ENCODE measurements around the gene SBNO2.

The SBNO2 gene

DNA sequence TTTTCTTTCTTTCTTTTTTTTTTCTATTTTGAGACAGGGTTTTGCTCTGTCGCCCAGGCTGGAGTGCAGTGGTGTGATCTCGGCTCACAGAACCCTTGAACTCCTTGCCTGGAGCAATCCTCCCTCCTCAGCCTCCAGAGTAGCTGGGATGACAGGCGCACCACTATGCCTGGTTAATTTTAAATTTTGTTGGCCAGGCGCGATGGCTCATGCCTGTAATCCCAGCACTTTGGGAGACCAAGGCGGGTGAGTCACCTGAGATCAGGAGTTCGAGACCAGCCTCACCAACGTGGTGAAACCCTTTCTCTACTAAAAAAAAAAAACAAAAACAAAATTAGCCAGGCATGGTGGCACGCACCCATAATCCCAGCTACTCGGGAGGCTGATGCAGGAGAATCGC lies 8.7 kb upstream of the SBNO2 start:
- Histone ChIP-seq H3K27me3 (replicated peaks in 2 of 5; ENCODE audit: control insufficient read depth in 4 of 5, insufficient read depth in 5 of 5, low read length in 4 of 5) (no peaks in the 10 kb centered on the region), H3K9me3 (ENCODE audit: control extremely low read depth in 1 of 5, control insufficient read depth in 4 of 5, insufficient read depth in 2 of 5, low read depth in 1 of 5, low read length in 4 of 5) (no peaks in the 10 kb centered on the region), H3K27ac (ENCODE audit: insufficient read depth in 1 of 2, low read depth in 1 of 2, low read length in 2 of 2, poor library complexity in 1 of 2, severe bottlenecking in 2 of 2) (no peak overlapping the region), H3K4me1 (ENCODE audit: control extremely low read depth in 1 of 4, control insufficient read depth in 4 of 4, insufficient read depth in 4 of 4, low read length in 3 of 4) (peaks cover 0 to 21% (median 10%) of the 10 kb centered on the region in 4 experiments), H3K36me3 (ENCODE audit: control insufficient read depth in 4 of 4, insufficient read depth in 4 of 4, low read length in 3 of 4) (no peaks in the 10 kb centered on the region), H3K4me3 (ENCODE audit: control insufficient read depth in 1 of 7, extremely low read depth in 1 of 7, insufficient read depth in 4 of 7, low read depth in 2 of 7, low read length in 6 of 7) (no peak overlapping the region)
- no CpG with 5 or more reads among the region's 11 CpGs for WGBS (ENCODE audit: insufficient coverage)
- CTCF ChIA-PET: interaction anchor here (0.6 kb wide), 1 partner anchor 35 kb away, joined by 3 read pairs; no protein-coding TSS in a partner anchor
- no peak for DNase-seq
- POLR2A ChIA-PET: no interaction called here

DNA sequence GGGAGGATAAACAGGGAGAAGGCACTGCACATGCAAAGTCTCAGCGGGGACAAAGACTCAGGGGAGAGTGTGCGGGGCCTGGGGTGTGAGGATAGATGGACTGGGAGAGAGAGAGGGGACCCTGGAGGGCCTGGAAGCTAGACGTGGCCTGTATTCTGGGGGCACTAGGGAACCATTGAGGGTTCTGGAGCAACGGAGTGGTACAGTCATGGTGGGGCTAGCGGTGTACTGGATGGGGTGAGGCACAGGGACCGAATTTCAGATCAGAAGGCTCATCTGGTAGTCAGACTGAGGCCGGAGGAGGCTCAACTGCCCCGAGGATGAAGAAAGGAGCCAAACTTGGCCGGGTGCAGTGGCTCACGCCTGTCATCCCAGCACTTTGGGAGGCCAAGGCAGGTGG lies 8.0 kb upstream of the SBNO2 start:
- Histone ChIP-seq H3K4me3 (ENCODE audit: control insufficient read depth in 1 of 7, extremely low read depth in 1 of 7, insufficient read depth in 4 of 7, low read depth in 2 of 7, low read length in 6 of 7) (no peak overlapping the region), H3K27ac (ENCODE audit: insufficient read depth in 1 of 2, low read depth in 1 of 2, low read length in 2 of 2, poor library complexity in 1 of 2, severe bottlenecking in 2 of 2) (no peak overlapping the region), H3K27me3 (replicated peaks in 2 of 5; ENCODE audit: control insufficient read depth in 4 of 5, insufficient read depth in 5 of 5, low read length in 4 of 5) (no peaks in the 10 kb centered on the region), H3K4me1 (ENCODE audit: control extremely low read depth in 1 of 4, control insufficient read depth in 4 of 4, insufficient read depth in 4 of 4, low read length in 3 of 4) (peaks cover 0 to 27% (median 13%) of the 10 kb centered on the region in 4 experiments), H3K36me3 (ENCODE audit: control insufficient read depth in 4 of 4, insufficient read depth in 4 of 4, low read length in 3 of 4) (no peaks in the 10 kb centered on the region), H3K9me3 (ENCODE audit: control extremely low read depth in 1 of 5, control insufficient read depth in 4 of 5, insufficient read depth in 2 of 5, low read depth in 1 of 5, low read length in 4 of 5) (no peaks in the 10 kb centered on the region)
- CTCF ChIA-PET: interaction anchor here (0.7 kb wide), 1 partner anchor 51 kb away, joined by 3 read pairs; no protein-coding TSS in a partner anchor
- POLR2A ChIA-PET: no interaction called here
- no peak for DNase-seq
- 99% methylated on average over 10 of the region's 10 CpGs for WGBS (ENCODE audit: insufficient coverage)

DNA sequence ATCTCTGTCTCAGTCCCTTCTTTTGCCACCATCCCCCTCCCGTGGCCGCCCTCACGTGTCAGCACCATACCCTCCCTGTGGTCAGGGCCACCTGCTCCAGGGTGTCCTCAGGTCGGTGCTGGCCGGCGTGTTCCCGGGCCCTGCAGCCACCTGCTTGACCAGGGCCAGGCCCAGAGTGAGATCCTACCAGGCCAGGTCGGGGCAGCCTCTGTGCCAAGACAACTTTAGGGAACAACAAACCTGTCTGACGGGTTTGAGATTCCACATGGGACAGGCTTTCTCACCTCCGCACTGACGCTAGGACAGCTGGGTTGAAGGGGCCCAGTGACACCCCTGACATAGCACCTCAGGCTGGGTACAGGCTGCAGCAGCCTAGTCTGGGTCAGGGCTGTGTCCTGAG lies 7.5 kb upstream of the SBNO2 start:
- WGBS (ENCODE audit: insufficient coverage): 98% methylated on average over 11 of the region's 11 CpGs
- Histone ChIP-seq H3K27me3 (replicated peaks in 2 of 5; ENCODE audit: control insufficient read depth in 4 of 5, insufficient read depth in 5 of 5, low read length in 4 of 5) (no peaks in the 10 kb centered on the region), H3K4me3 (ENCODE audit: control insufficient read depth in 1 of 7, extremely low read depth in 1 of 7, insufficient read depth in 4 of 7, low read depth in 2 of 7, low read length in 6 of 7) (no peak overlapping the region), H3K27ac (ENCODE audit: insufficient read depth in 1 of 2, low read depth in 1 of 2, low read length in 2 of 2, poor library complexity in 1 of 2, severe bottlenecking in 2 of 2) (no peak overlapping the region), H3K9me3 (ENCODE audit: control extremely low read depth in 1 of 5, control insufficient read depth in 4 of 5, insufficient read depth in 2 of 5, low read depth in 1 of 5, low read length in 4 of 5) (no peaks in the 10 kb centered on the region), H3K36me3 (ENCODE audit: control insufficient read depth in 4 of 4, insufficient read depth in 4 of 4, low read length in 3 of 4) (no peaks in the 10 kb centered on the region), H3K4me1 (ENCODE audit: control extremely low read depth in 1 of 4, control insufficient read depth in 4 of 4, insufficient read depth in 4 of 4, low read length in 3 of 4) (peaks cover 0 to 31% (median 13%) of the 10 kb centered on the region in 4 experiments)
- ChIA-PET CTCF (interaction anchor here (1.0 kb wide), 1 partner anchor 68 kb away, joined by 3 read pairs; no protein-coding TSS in a partner anchor), POLR2A (no interaction called here)
- no peak for DNase-seq

DNA sequence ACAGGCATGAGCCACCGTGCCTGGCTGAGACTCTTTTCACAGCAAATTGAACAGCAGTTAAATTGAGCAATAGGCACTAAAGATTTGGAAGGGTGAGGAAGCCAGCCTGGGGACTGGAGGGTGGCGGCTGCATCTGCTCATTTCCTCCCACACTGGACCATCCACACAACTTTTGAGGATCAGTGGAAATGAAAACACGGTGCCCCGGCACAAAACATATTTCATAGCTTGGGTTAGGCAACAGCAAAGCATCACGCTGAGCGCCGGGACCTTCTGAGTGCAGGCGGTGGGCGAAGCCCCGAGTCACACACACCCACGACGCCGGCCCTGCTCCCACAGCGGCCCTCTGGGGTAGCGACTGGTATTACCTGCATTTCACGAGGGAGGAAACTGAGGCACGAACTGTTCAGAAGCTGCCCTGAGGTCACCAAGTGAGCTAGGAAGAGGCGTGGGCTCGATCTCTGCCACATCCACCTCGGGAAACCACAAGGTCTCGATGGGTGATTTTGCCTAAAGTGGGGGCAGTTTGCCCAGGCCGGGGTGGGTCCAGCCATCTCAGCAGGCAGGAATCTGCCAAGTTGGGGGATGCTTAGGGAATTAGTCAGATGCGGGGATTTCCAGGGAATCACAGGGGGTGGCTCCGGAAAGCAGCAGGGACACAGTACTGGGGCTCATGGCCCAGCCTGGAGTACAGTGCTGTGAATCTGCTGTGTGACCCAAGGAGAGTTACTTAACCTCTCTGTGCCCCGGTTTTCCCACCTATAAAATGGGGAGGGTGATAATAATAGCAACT lies 3.5 kb upstream of the SBNO2 start:
- POLR2A ChIA-PET: no interaction called here
- 80% methylated on average over 23 of the region's 25 CpGs for WGBS (ENCODE audit: insufficient coverage)
- CTCF ChIA-PET: interaction anchor here (1.3 kb wide), 1 partner anchor 11 kb away, joined by 3 read pairs; no protein-coding TSS in a partner anchor
- H3K36me3 ChIP-seq (ENCODE audit: control insufficient read depth in 4 of 4, insufficient read depth in 4 of 4, low read length in 3 of 4): no peaks in the 10 kb centered on the region
- H3K4me3 ChIP-seq (ENCODE audit: control insufficient read depth in 1 of 7, extremely low read depth in 1 of 7, insufficient read depth in 4 of 7, low read depth in 2 of 7, low read length in 6 of 7): no peak overlapping the region
- no peak overlapping the region for H3K27ac ChIP-seq (ENCODE audit: insufficient read depth in 1 of 2, low read depth in 1 of 2, low read length in 2 of 2, poor library complexity in 1 of 2, severe bottlenecking in 2 of 2)
- peaks cover 0 to 54% (median 26%) of the 10 kb centered on the region in 4 experiments for H3K4me1 ChIP-seq (ENCODE audit: control extremely low read depth in 1 of 4, control insufficient read depth in 4 of 4, insufficient read depth in 4 of 4, low read length in 3 of 4)
- no peak for DNase-seq
- H3K9me3 ChIP-seq (ENCODE audit: control extremely low read depth in 1 of 5, control insufficient read depth in 4 of 5, insufficient read depth in 2 of 5, low read depth in 1 of 5, low read length in 4 of 5): no peaks in the 10 kb centered on the region
- no peaks in the 10 kb centered on the region for H3K27me3 ChIP-seq (replicated peaks in 2 of 5; ENCODE audit: control insufficient read depth in 4 of 5, insufficient read depth in 5 of 5, low read length in 4 of 5)

DNA sequence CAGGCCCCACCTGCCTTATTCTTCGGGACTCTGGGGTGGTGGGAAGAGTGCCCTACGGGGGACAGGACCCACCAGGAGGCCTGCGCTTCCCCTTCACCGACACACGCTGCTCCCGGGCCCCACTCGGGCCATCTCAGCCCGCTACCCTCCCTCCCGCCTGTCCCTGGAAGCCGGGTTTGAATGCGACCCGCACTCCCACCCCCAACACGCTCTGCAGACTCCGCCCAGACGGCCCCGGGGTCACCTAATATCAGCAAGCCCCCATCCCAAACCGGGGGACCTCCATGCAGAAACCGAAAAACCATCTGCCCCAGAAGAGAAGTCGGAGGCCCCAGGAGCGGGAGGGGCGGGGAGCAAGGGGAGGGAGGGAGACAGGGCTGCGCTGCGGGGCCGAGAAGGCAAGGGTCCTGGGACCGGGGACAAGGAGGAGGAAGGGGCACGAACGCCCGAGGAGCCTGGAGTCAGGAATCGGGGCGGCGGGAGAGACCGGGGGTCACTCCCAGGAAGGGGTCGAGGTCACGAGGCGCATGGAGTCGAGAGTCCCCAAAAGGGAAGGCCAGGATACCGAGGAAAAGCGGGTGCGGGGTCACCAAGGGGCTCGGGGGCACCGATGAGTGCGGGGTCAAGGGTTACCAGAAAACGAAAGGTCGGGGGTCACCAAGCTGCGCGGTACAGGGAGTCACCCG lies 766 bp downstream of the SBNO2 start:
- Histone ChIP-seq H3K4me3 (ENCODE audit: control insufficient read depth in 1 of 7, extremely low read depth in 1 of 7, insufficient read depth in 4 of 7, low read depth in 2 of 7, low read length in 6 of 7) (peak overlapping the region; percentile 45 to 89 (median 74)), H3K4me1 (ENCODE audit: control extremely low read depth in 1 of 4, control insufficient read depth in 4 of 4, insufficient read depth in 4 of 4, low read length in 3 of 4) (peaks cover 0 to 51% (median 24%) of the 10 kb centered on the region in 4 experiments), H3K9me3 (ENCODE audit: control extremely low read depth in 1 of 5, control insufficient read depth in 4 of 5, insufficient read depth in 2 of 5, low read depth in 1 of 5, low read length in 4 of 5) (no peaks in the 10 kb centered on the region), H3K36me3 (ENCODE audit: control insufficient read depth in 4 of 4, insufficient read depth in 4 of 4, low read length in 3 of 4) (peaks cover 0 to 19% (median 5%) of the 10 kb centered on the region in 4 experiments), H3K27me3 (replicated peaks in 2 of 5; ENCODE audit: control insufficient read depth in 4 of 5, insufficient read depth in 5 of 5, low read length in 4 of 5) (no peaks in the 10 kb centered on the region), H3K27ac (ENCODE audit: insufficient read depth in 1 of 2, low read depth in 1 of 2, low read length in 2 of 2, poor library complexity in 1 of 2, severe bottlenecking in 2 of 2) (peak overlapping the region in 1 of 2 experiments; percentile 83)
- 1% methylated on average over 38 of the region's 47 CpGs for WGBS (ENCODE audit: insufficient coverage)
- POLR2A ChIA-PET: interaction anchor here (0.6 kb wide), 1 partner anchor 69 kb away, joined by 4 read pairs; no protein-coding TSS in a partner anchor
- CTCF ChIA-PET: no interaction called here
- DNase-seq: no peak

DNA sequence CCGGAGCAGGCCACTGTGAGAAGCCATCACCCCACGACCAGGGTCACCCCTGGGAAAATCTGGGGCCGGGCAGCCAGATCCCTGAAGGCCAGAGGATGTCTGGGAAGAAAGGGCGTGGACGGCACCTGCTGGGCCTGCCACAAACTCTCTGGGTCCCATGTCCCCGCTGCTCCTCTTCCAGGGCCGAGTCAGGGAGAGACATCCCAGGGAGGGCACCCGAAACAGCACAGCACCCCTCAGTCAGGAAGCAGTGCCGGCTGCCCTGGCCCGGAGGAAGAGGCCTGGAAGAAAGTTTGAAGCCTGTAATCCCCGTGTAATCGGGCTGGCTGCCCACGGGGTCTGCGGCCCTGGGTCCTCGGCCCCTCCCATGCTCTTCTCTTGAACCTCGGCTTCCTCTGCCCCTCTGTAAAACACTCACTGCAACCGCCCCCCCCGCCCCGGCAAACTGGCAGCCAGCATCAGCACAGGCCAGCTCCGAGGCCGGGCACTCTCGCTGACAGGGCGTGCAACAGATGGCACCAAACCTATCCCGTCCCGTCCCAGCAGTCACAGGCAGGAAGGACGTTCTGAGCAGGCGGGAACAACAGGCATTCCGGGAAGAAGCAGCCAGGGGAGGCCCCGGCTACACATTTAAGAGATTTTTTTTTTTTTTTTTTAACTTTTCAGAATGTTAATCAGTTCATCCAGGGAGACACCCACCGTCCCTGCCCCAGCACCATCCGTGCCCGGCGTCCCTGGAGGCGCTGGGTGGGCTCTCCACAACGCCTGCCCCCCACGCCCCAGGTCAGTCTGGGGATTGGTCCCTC lies 1.5 kb downstream of the SBNO2 start:
- peak overlapping the region in 1 of 2 experiments; percentile 83 for H3K27ac ChIP-seq (ENCODE audit: insufficient read depth in 1 of 2, low read depth in 1 of 2, low read length in 2 of 2, poor library complexity in 1 of 2, severe bottlenecking in 2 of 2)
- H3K27me3 ChIP-seq (replicated peaks in 2 of 5; ENCODE audit: control insufficient read depth in 4 of 5, insufficient read depth in 5 of 5, low read length in 4 of 5): no peaks in the 10 kb centered on the region
- peak overlapping the region; percentile 45 to 89 (median 74) for H3K4me3 ChIP-seq (ENCODE audit: control insufficient read depth in 1 of 7, extremely low read depth in 1 of 7, insufficient read depth in 4 of 7, low read depth in 2 of 7, low read length in 6 of 7)
- H3K4me1 ChIP-seq (ENCODE audit: control extremely low read depth in 1 of 4, control insufficient read depth in 4 of 4, insufficient read depth in 4 of 4, low read length in 3 of 4): peaks cover 0 to 47% (median 23%) of the 10 kb centered on the region in 4 experiments
- no peak for DNase-seq
- H3K9me3 ChIP-seq (ENCODE audit: control extremely low read depth in 1 of 5, control insufficient read depth in 4 of 5, insufficient read depth in 2 of 5, low read depth in 1 of 5, low read length in 4 of 5): peaks cover 0 to 2% (median 0%) of the 10 kb centered on the region in 5 experiments
- ChIA-PET CTCF (no interaction called here), POLR2A (no interaction called here)
- H3K36me3 ChIP-seq (ENCODE audit: control insufficient read depth in 4 of 4, insufficient read depth in 4 of 4, low read length in 3 of 4): peaks cover 0 to 23% (median 5%) of the 10 kb centered on the region in 4 experiments
- WGBS (ENCODE audit: insufficient coverage): 54% methylated on average over 23 of the region's 36 CpGs
